Esophagus squamous epithelium (tissue), 4 donors: ENCODE data around the gene UBE2H.

Experiments
- POLR2A ChIP-seq, 4 donors: fragments of 450-650 bp; IDR thresholded peaks; one replicate each; pipeline ENCODE4 v1.6.1; 2017; ENCODE audit warnings: antibody characterized with exemption in 4 of 4, mild to moderate bottlenecking in 4 of 4, moderate library complexity in 3 of 4
- TF ChIP-seq, protein P1 (sequence below), 6 experiments: fragments of 450-650 bp in 4 of 6; fragments of 200-600 bp in 2 of 6; sonication (generic) in 2 of 6; IDR thresholded peaks; one replicate each; pipeline ENCODE4 v1.5.1; 2016 to 2019; ENCODE audit warnings: antibody characterized with exemption in 6 of 6, mild to moderate bottlenecking in 4 of 6, moderate library complexity in 4 of 6

DNA sequence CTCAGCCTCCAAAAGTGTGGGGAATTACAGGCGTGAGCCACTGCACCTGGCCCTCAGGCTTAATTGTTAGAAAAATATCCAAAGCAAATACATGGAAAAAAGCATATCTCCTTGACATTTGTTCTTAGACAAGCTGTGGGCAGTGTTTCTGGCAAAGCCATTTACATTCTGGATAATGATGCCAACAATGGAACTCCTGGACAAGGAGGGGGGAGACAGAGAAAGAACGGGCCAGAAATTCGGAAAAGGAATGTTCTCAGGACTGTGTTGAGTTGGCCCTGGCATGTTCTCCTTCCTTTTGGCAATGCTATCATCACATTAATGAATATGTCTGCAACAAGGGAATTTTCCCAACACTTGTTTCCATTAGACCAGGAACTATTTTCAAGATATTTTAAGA is 88.7 kb downstream of the UBE2H start:
- TF ChIP-seq, protein P1, sequence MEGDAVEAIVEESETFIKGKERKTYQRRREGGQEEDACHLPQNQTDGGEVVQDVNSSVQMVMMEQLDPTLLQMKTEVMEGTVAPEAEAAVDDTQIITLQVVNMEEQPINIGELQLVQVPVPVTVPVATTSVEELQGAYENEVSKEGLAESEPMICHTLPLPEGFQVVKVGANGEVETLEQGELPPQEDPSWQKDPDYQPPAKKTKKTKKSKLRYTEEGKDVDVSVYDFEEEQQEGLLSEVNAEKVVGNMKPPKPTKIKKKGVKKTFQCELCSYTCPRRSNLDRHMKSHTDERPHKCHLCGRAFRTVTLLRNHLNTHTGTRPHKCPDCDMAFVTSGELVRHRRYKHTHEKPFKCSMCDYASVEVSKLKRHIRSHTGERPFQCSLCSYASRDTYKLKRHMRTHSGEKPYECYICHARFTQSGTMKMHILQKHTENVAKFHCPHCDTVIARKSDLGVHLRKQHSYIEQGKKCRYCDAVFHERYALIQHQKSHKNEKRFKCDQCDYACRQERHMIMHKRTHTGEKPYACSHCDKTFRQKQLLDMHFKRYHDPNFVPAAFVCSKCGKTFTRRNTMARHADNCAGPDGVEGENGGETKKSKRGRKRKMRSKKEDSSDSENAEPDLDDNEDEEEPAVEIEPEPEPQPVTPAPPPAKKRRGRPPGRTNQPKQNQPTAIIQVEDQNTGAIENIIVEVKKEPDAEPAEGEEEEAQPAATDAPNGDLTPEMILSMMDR (IDR thresholded peaks at IDR 0.05), result no peak
- TF ChIP-seq POLR2A (IDR thresholded peaks at IDR 0.05), result no peak
